Fibroblast of upper back skin (primary cell): ENCODE measurements around the gene SLC10A3.
A peak's percentile ranks its signal among the peaks of the same experiment; 100 is the strongest.

ENCODE experiments used
- DNase-seq: peaks from one replicate; pipeline ENCODE4 v3.0.0-alpha.2; 2013

SLC10A3 gene

DNA sequence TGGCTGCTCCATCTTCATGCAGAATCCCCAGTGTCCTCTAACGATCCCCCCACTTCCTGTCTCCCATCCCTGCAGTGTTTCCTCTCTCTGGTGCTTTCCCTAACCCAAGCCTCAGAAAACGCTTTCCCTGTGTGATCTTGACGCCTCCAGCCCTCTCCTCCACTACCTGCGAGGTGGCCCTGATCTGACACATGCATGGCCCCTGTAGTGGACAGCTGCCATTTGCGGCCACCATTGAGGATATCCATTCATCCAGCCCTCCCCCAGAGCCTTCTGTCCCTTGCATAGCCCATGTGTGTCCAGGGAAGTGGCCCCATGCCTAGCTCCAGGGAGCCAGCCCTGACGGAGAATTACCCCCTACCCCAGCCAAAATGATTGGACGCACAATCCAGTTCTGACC lies 7.1 kb downstream of the SLC10A3 start:
- no peak for DNase-seq

- no peak for DNase-seq
These were observed 7.6 kb downstream of the SLC10A3 start for GRCh38 chrX:154482786-154483185.

DNA sequence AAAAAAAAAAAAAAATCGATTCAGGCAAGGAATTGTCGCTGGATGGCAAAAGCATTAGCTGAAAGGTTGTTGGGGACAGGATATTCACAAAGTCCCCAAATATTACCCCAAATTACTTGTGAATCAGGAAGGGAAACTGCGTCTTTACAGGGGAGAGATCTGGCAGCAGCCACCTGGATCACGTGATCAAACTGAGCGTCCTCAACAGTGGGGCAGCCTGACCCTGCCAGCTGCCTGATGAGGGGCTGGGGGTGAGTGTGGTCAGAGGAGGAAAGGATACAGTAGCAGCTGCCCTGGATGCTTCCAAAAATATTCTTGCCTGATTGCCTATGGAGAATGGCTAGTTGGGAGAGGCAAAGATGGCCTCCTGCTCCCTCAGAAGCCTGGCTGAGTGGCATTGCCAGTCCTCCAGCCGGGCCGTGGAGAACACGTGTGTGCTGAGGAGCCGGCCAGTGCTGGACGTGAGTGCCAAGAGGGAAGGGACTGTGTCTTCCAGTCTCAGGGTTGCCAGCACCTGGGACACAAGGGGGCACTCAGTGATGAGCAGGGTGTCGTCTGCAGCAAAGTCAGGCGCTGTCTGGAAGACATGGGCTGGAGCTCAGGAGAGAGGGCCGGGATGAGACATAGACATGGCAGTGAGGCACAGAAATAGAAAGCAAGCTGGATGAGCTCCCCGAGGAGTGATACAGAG lies 8.4 kb downstream of the SLC10A3 start:
- DNase-seq: no peak

- DNase-seq: no peak
These were observed 9.2 kb downstream of the SLC10A3 start for GRCh38 chrX:154481195-154481594.

GRCh38 chrX:154478728-154479622 lies 11.5 kb downstream of the SLC10A3 start, which contains the start of gene LAGE3:
LAGE3 (minus strand) TSS chrX:154479281; CDS start chrX:154478915, 366 bp downstream.
- peak; percentile 84 for DNase-seq

- no peak for DNase-seq
These were observed 12.4 kb downstream of the SLC10A3 start for GRCh38 chrX:154477891-154478477.

DNA sequence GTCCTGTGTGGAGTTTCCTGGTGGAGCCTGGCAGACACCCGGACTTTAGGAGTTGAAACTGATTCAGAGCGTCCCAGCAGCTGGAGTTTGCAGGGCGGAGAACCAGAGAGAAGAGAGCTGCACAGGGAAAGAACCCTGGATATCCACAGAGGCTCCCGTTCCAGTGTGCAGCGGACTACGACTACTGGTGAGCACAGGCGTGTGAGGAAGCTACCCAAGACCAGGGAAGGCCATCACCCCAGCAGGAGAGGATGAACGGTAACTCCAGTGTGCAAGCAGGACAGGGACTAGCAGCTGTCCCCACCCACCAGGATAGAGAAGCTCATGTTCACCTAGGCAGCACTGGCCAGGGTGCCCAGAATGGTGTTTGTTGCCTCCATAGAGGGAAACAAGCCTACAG lies 13.6 kb downstream of the SLC10A3 start:
- DNase-seq: no peak

- DNase-seq: no peak
These were observed 16.7 kb downstream of the SLC10A3 start for GRCh38 chrX:154473683-154474082.

- DNase-seq: no peak
These were observed 17.5 kb downstream of the SLC10A3 start for GRCh38 chrX:154472685-154473632.

DNA sequence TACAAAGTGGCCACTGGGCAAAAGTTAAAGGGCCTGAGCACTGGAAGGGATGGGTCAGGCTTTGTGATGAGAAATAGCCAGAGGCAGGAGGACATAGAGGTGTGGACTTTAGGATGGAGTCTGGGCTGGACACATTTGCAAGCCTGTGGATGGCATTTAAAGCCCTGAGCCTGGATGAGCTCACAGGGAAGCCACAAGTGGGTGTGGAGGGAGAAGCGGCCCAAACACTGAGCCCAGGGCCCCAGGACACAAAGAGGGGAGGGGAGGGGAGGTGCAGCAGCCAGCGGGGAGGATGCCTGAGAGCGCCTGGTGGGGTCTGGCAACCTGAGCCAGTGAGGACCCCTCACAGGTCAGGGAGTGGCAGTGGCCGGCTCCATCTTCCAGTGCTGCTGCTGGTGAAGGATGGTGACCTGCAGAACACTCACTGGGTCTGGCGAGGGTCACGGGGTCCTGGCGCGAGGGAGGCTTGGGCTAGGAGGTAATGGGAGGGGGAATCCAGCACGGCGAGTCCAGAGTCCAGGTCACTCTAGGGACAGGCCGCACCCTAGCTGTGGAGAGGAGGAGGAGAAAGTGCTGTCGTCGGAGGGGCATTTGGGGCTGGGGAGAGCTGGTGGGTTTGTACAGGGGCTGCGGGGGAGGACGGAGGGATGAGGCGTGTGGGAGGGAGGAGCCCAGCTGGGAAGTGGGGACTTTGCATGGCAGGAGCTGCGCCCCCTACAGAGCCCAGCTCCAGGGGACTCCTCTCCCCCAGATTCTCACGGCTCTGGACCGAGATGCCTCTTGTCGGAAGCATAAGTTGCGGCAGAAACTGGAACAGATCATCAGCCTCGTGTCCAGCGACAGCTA lies 18.4 kb downstream of the SLC10A3 start:
- DNase-seq: no peak

GRCh38 chrX:154470914-154471568 lies 19.4 kb downstream of the SLC10A3 start:
- no peak for DNase-seq

- no peak for DNase-seq
These were observed 20.0 kb downstream of the SLC10A3 start for GRCh38 chrX:154470434-154470833.

DNA sequence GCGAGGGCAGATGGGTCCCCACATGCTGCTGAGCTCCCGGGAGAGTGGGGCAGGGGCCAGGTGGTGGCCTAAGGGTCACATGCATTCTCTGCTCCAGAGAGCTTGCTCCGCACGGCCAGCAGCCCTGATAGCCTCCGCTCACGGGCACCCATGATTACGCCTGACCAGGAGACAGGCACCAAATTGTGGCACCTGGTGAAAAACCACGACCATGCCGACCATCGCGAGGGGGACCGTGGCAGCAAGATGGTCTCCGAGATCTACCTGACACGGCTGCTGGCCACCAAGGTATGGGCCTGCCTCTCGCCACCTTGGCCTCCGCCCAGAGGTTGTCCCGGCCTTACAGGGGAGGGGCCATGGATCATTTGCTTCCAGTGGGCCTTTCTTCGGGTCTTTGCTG lies 20.5 kb downstream of the SLC10A3 start:
- DNase-seq: no peak

- DNase-seq: no peak
These were observed 21.3 kb downstream of the SLC10A3 start for GRCh38 chrX:154469114-154469513.

GRCh38 chrX:154468217-154468616 lies 22.2 kb downstream of the SLC10A3 start:
- DNase-seq: no peak

DNA sequence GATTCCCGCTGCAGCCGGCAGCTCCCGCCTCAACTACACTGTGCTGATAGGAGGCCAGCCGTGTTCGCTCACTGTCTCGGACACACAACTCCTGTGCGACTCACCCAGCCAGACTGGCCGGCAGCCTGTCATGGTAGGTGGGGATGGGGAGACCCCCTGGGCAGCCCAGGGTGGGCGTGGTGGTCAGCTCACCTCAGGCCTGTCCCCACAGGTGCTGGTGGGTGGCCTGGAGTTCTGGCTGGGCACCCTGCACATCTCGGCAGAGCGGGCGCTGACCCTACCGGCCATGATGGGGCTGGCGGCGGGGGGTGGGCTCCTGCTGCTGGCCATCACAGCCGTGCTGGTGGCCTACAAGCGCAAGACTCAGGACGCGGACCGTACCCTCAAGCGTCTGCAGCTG lies 22.9 kb downstream of the SLC10A3 start:
- DNase-seq: no peak

DNA sequence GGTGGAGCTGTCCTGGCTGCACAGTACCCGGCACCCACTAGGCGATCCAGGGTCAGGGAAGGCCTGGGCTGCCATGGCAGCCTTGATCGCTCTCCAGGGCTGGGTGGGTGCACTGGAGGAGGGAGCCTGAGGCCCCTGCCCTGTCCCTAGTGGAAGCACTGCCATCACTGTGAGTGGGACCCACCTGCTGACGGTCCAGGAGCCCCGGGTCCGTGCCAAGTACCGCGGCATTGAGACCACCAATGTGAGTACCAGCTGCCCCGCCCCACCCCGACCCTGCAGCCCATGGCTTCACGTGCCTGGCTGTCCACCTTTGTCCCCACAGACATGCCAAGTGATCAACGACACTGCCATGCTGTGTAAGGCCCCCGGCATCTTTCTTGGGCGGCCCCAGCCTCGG lies 23.5 kb downstream of the SLC10A3 start:
- DNase-seq: no peak

GRCh38 chrX:154466036-154466435 lies 24.4 kb downstream of the SLC10A3 start:
- DNase-seq: no peak

- DNase-seq: no peak
These were observed 24.8 kb downstream of the SLC10A3 start for GRCh38 chrX:154465601-154466000.

- no peak for DNase-seq
These were observed 25.5 kb downstream of the SLC10A3 start for GRCh38 chrX:154464806-154465365.
